ENCODE results near the gene ITPRIPL1.

ITPRIPL1 gene

GRCh38 chr2:96301865-96302264, 23.3 kb upstream of the ITPRIPL1 start:
- no peak for DNase-seq (ENCODE audit: low read depth)
- no peak overlapping the region for H3K4me3 ChIP-seq (ENCODE audit: control insufficient read depth, low read depth, low read length)
- no peak for TF ChIP-seq CTCF (IDR thresholded peaks at IDR 0.05; ENCODE audit: control insufficient read depth, insufficient read depth, low read depth, low read length, missing control alignments)

GRCh38 chr2:96304606-96305005, 20.5 kb upstream of the ITPRIPL1 start:
- DNase-seq (ENCODE audit: low read depth) = no peak
- H3K4me3 ChIP-seq (ENCODE audit: control insufficient read depth, low read depth, low read length) = peak overlapping the region; percentile 100
- TF ChIP-seq CTCF (IDR thresholded peaks at IDR 0.05; ENCODE audit: control insufficient read depth, insufficient read depth, low read depth, low read length, missing control alignments) = no peak

GRCh38 chr2:96305091-96305978, 19.8 kb upstream of the ITPRIPL1 start, which contains the start of gene SNRNP200:
Gene SNRNP200 (minus strand): TSS chr2:96305546. CDS start chr2:96305437, 109 bp downstream.
- H3K4me3 ChIP-seq (ENCODE audit: control insufficient read depth, low read depth, low read length) = peak within 1 kb of the TSS; percentile 100
- TF ChIP-seq CTCF (IDR thresholded peaks at IDR 0.05; ENCODE audit: control insufficient read depth, insufficient read depth, low read depth, low read length, missing control alignments) = no peak
- no peak for DNase-seq (ENCODE audit: low read depth)

GRCh38 chr2:96305979-96306308, 19.2 kb upstream of the ITPRIPL1 start:
- DNase-seq (ENCODE audit: low read depth) = no peak
- H3K4me3 ChIP-seq (ENCODE audit: control insufficient read depth, low read depth, low read length) = peak overlapping the region; percentile 100

GRCh38 chr2:96306370-96306769, 18.7 kb upstream of the ITPRIPL1 start:
- no peak for TF ChIP-seq CTCF (IDR thresholded peaks at IDR 0.05; ENCODE audit: control insufficient read depth, insufficient read depth, low read depth, low read length, missing control alignments)
- peak overlapping the region; percentile 100 for H3K4me3 ChIP-seq (ENCODE audit: control insufficient read depth, low read depth, low read length)
- DNase-seq (ENCODE audit: low read depth) = no peak

More at GRCh38 chr2:96305979-96306308, 19.2 kb upstream of the ITPRIPL1 start:
- no peak for TF ChIP-seq CTCF (IDR thresholded peaks at IDR 0.05; ENCODE audit: control insufficient read depth, insufficient read depth, low read depth, low read length, missing control alignments)

- no peak overlapping the region for H3K4me3 ChIP-seq (ENCODE audit: control insufficient read depth, low read depth, low read length)
- TF ChIP-seq CTCF (IDR thresholded peaks at IDR 0.05; ENCODE audit: control insufficient read depth, insufficient read depth, low read depth, low read length, missing control alignments) = no peak
- DNase-seq (ENCODE audit: low read depth) = no peak
Measured at GRCh38 chr2:96308248-96308647, 16.9 kb upstream of the ITPRIPL1 start.
